Measurements from ENCODE around the gene SPTBN5. TPM values are rescaled to one million over a fixed set of nuclear protein-coding genes. Genes with fewer than 3 reads are reported as not detected.

Gene SPTBN5
- total RNA-seq, 2 donors from 2014 or later, result 0.52 to 3.0 TPM

GRCh38 chr15:41843571-41843970, 50.3 kb downstream of the SPTBN5 start:
- Histone ChIP-seq H3K4me1 (peaks cover 3% of the 10 kb centered on the region), H3K9me3 (no peaks in the 10 kb centered on the region), H3K27me3 (no peaks in the 10 kb centered on the region), H3K27ac (no peak overlapping the region), H3K36me3 (replicated peaks in 1 of 2; ENCODE audit: insufficient read depth in 1 of 2, low read depth in 2 of 2) (peaks cover 0 to 19% of the 10 kb centered on the region in 2 donors), H3K4me3 (no peak overlapping the region)
- DNase-seq, result no peak
- no peak for ATAC-seq
- no peak for TF ChIP-seq POLR2A (IDR thresholded peaks at IDR 0.05)
- TF ChIP-seq, protein P1, sequence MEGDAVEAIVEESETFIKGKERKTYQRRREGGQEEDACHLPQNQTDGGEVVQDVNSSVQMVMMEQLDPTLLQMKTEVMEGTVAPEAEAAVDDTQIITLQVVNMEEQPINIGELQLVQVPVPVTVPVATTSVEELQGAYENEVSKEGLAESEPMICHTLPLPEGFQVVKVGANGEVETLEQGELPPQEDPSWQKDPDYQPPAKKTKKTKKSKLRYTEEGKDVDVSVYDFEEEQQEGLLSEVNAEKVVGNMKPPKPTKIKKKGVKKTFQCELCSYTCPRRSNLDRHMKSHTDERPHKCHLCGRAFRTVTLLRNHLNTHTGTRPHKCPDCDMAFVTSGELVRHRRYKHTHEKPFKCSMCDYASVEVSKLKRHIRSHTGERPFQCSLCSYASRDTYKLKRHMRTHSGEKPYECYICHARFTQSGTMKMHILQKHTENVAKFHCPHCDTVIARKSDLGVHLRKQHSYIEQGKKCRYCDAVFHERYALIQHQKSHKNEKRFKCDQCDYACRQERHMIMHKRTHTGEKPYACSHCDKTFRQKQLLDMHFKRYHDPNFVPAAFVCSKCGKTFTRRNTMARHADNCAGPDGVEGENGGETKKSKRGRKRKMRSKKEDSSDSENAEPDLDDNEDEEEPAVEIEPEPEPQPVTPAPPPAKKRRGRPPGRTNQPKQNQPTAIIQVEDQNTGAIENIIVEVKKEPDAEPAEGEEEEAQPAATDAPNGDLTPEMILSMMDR (IDR thresholded peaks at IDR 0.05), result no peak
- intact Hi-C loops (cut with DNase I), result no loop called here
- 73 to 80% methylated on average over 6 to 10 of the region's 10 CpGs for WGBS, 2 donors

- intact Hi-C loops (cut with DNase I), result no loop called here
- no peak for DNase-seq
- Histone ChIP-seq H3K36me3 (replicated peaks in 1 of 2; ENCODE audit: insufficient read depth in 1 of 2, low read depth in 2 of 2) (peaks cover 0 to 13% of the 10 kb centered on the region in 2 donors), H3K4me1 (peaks cover 10% of the 10 kb centered on the region), H3K27ac (no peak overlapping the region), H3K27me3 (no peaks in the 10 kb centered on the region), H3K9me3 (no peaks in the 10 kb centered on the region), H3K4me3 (no peak overlapping the region)
- ATAC-seq, result no peak
- TF ChIP-seq, protein P1 (IDR thresholded peaks at IDR 0.05), result no peak
- no peak for TF ChIP-seq POLR2A (IDR thresholded peaks at IDR 0.05)
- WGBS, 2 donors, result 74 to 86% methylated on average over 8 to 12 of the region's 12 CpGs
These were observed 51.6 kb downstream of the SPTBN5 start for GRCh38 chr15:41842229-41842628.

DNA sequence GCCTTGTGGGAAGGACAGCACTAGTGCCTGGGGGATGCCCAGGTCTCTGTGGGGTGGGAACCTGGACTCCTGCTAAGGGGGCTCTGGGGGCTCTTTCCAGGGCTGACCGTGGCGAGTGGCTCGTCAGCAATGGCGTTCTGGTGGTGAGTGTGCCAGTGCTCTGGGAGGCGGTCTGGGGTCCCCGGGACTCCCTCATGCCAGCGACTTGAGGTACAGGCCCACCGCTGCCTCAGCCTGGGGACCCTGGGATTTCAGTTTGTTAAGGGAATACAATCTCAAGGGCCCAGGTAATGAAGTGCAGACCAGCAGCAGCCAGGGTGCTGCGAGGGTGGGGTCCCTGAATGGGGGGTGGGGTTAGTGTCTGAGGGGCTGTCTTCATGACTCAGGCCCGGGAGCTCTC, 52.7 kb downstream of the SPTBN5 start:
- peaks cover 0 to 10% of the 10 kb centered on the region in 2 donors for H3K36me3 ChIP-seq (replicated peaks in 1 of 2; ENCODE audit: insufficient read depth in 1 of 2, low read depth in 2 of 2)

DNA sequence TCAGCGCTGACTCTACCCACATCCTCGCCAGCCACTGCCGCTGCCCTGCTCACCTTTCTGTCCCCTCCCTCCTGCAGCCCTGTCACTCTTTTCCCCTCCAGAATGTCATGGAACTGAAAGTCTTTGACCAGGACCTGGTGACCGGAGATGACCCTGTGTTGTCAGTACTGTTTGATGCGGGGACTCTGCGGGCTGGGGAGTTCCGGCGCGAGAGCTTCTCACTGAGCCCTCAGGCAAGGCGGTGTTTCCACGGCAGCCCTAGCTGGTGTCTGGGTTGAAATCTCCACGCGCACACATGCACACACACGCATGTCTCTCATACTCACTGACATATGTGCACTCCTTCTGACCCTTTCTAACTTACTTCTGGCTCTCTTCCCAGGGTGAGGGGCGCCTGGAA, 53.2 kb downstream of the SPTBN5 start:
- ATAC-seq (no peak), DNase-seq (no peak)
- Histone ChIP-seq H3K36me3 (replicated peaks in 1 of 2; ENCODE audit: insufficient read depth in 1 of 2, low read depth in 2 of 2) (peaks cover 0 to 8% of the 10 kb centered on the region in 2 donors), H3K4me1 (peaks cover 10% of the 10 kb centered on the region), H3K27me3 (no peaks in the 10 kb centered on the region), H3K27ac (no peak overlapping the region), H3K4me3 (no peak overlapping the region), H3K9me3 (no peaks in the 10 kb centered on the region)
- intact Hi-C loops (cut with DNase I), result no loop called here
- WGBS, 2 donors, result 84 to 95% methylated on average over 15 of the region's 15 CpGs
- TF ChIP-seq, protein P1 (IDR thresholded peaks at IDR 0.05), result no peak
- no peak for TF ChIP-seq POLR2A (IDR thresholded peaks at IDR 0.05)

More for the DNA sequence above, 52.7 kb downstream of the SPTBN5 start:
- DNase-seq, result no peak
- H3K4me3 ChIP-seq, result no peak overlapping the region
- intact Hi-C loops (cut with DNase I), result no loop called here
- ATAC-seq, result no peak
- peaks cover 10% of the 10 kb centered on the region for H3K4me1 ChIP-seq
- no peaks in the 10 kb centered on the region for H3K9me3 ChIP-seq
- no peaks in the 10 kb centered on the region for H3K27me3 ChIP-seq
- no peak for TF ChIP-seq POLR2A (IDR thresholded peaks at IDR 0.05)
- TF ChIP-seq, protein P1 (IDR thresholded peaks at IDR 0.05), result no peak
- H3K27ac ChIP-seq, result no peak overlapping the region
- WGBS, 2 donors, result 87 to 98% methylated on average over 2 to 10 of the region's 10 CpGs

- peaks cover 10% of the 10 kb centered on the region for H3K4me1 ChIP-seq
- H3K36me3 ChIP-seq (replicated peaks in 1 of 2; ENCODE audit: insufficient read depth in 1 of 2, low read depth in 2 of 2), result peaks cover 0 to 6% of the 10 kb centered on the region in 2 donors
- intact Hi-C loops (cut with DNase I), result no loop called here
- no peak overlapping the region for H3K4me3 ChIP-seq
- DNase-seq (no peak), ATAC-seq (no peak)
- 91% methylated on average over 12 to 16 of the region's 16 CpGs for WGBS, 2 donors
- no peaks in the 10 kb centered on the region for H3K9me3 ChIP-seq
- no peaks in the 10 kb centered on the region for H3K27me3 ChIP-seq
- no peak for TF ChIP-seq POLR2A (IDR thresholded peaks at IDR 0.05)
- TF ChIP-seq, protein P1 (IDR thresholded peaks at IDR 0.05), result no peak
- no peak overlapping the region for H3K27ac ChIP-seq
These were observed 53.9 kb downstream of the SPTBN5 start for GRCh38 chr15:41839781-41840491.
